Lung (tissue), 12 donors: ENCODE measurements around the gene ISM2. TPM values are rescaled to one million over a fixed set of nuclear protein-coding genes. Genes with fewer than 3 reads are reported as not detected.

Experiments
- ATAC-seq: fragments of 200-7000 bp; cut with Tn5 transposase; one replicate; pipeline ENCODE4 v1.9.1; 2020; ENCODE audit warnings: moderate number of reproducible peaks; ENCODE audit not compliant: insufficient read depth, low FRiP score
- DNase-seq, 3 donors: peaks; one replicate each; pipeline ENCODE4 v3.0.0-alpha.2; 2013 to 2017
- H3K27ac ChIP-seq, 2 donors: one replicate each; pipeline ENCODE4 v1.5.1; 2013; ENCODE audit warnings: mild to moderate bottlenecking in 2 of 2, moderate library complexity in 2 of 2, control low read depth in 1 of 2, inconsistent platforms in 1 of 2, low read depth in 1 of 2, low read length in 1 of 2
- H3K27me3 ChIP-seq, 3 donors: one replicate each; pipeline ENCODE4 v1.5.1; 2013; ENCODE audit warnings: low read length in 2 of 3; ENCODE audit not compliant: control insufficient read depth in 3 of 3, insufficient read depth in 3 of 3
- H3K36me3 ChIP-seq, 4 donors: one replicate each; pipeline ENCODE4 v1.5.1; 2013; ENCODE audit warnings: low read length in 4 of 4, mild to moderate bottlenecking in 1 of 4, moderate library complexity in 1 of 4; ENCODE audit not compliant: control insufficient read depth in 4 of 4, insufficient read depth in 4 of 4
- H3K4me1 ChIP-seq, 5 donors: one replicate each; pipeline ENCODE4 v1.5.1; 2013; ENCODE audit warnings: low read length in 5 of 5, mild to moderate bottlenecking in 2 of 5, moderate library complexity in 1 of 5; ENCODE audit not compliant: control insufficient read depth in 5 of 5, insufficient read depth in 5 of 5
- H3K4me3 ChIP-seq: one replicate; pipeline ENCODE4 v1.5.1; 2013; ENCODE audit warnings: mild to moderate bottlenecking, control low read depth, moderate library complexity
- H3K9ac ChIP-seq, 2 donors: one replicate each; pipeline ENCODE4 v1.5.1; 2013; ENCODE audit warnings: low read length in 2 of 2, control low read depth in 1 of 2; ENCODE audit not compliant: insufficient read depth in 1 of 2
- H3K9me3 ChIP-seq, 4 donors: one replicate each; pipeline ENCODE4 v1.5.1; 2013; ENCODE audit warnings: low read length in 3 of 4, mild to moderate bottlenecking in 1 of 4, moderate library complexity in 1 of 4; ENCODE audit not compliant: control insufficient read depth in 4 of 4, insufficient read depth in 3 of 4
- CTCF ChIP-seq: IDR thresholded peaks from 2 replicates; pipeline ENCODE4 v1.5.1; 2012; ENCODE audit warnings: mild to moderate bottlenecking; ENCODE audit errors: control extremely low read depth, extremely low read depth
- WGBS, 2 donors: extraction: QIAGEN DNeasy Blood & Tissue Kit; methylation state at CpG; one replicate each; pipeline ENCODE4 v1.1.7; 2013; 5-methylcytosine and 5-hydroxymethylcytosine counted together
- polyA plus RNA-seq, 2 donors: library from polyadenylated mRNA; stranded (reverse); fragments of 200-250 nt; gene quantifications; one replicate each; pipeline ENCODE4 v1.2.1, GENCODE V29; 2013
- total RNA-seq, 2 donors: library from RNA; depleted of rRNA in 1 of 2; stranded (reverse); fragments of >200 nt in 1 of 2; gene quantifications; one replicate each; pipeline ENCODE4 v1.2.1, GENCODE V29; 2014 to 2021
- donor health status: control.
- donor health status: control.
- donor health status: Bipolar disorder and iron deficiency.
- donor health status: healthy.
- donor health status: DM: yes; HTN: yes; CAD: no.

Gene ISM2
- total and polyA plus RNA-seq, 4 donors: 0.02 TPM; not detected in 3

GRCh38 chr14:77455966-77456640 lies 42.5 kb downstream of the ISM2 start:
- no peak for ATAC-seq
- Histone ChIP-seq H3K27me3 (no peaks in the 10 kb centered on the region), H3K4me1 (peaks cover 0 to 22% (median 7%) of the 10 kb centered on the region in 5 donors), H3K36me3 (peaks cover 2 to 23% (median 16%) of the 10 kb centered on the region in 4 donors), H3K9ac (peak overlapping the region; percentile 82 to 93), H3K27ac (no peak overlapping the region), H3K9me3 (no peaks in the 10 kb centered on the region), H3K4me3 (no peak overlapping the region)
- no peak for DNase-seq
- WGBS, 2 donors: 76 to 85% methylated on average over 2 of the region's 2 CpGs
- no peak for TF ChIP-seq CTCF

DNA sequence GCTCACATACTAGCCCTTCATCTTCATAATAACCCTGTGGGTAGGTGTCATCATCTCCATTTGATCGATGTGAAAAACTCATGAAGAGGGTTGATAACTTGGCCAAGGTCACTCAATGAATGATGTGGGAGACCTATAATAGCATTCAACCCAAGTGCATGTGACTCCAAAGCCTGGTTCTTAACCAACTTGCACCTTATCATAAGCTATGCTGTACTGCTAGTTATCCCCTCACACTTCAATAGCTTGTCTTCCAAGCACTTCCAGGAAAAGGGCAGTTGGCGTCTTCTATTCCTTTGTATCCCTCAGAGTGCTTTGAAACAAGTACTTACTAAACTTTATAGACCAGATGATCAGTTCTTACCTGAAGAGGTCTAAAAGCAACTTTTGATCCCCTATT lies 56.4 kb downstream of the ISM2 start:
- H3K9me3 ChIP-seq: no peaks in the 10 kb centered on the region
- H3K36me3 ChIP-seq: peaks cover 11 to 41% (median 32%) of the 10 kb centered on the region in 4 donors
- no peak overlapping the region for H3K27ac ChIP-seq
- DNase-seq: no peak
- TF ChIP-seq CTCF: no peak
- H3K9ac ChIP-seq: no peak overlapping the region
- no peak overlapping the region for H3K4me3 ChIP-seq
- no peaks in the 10 kb centered on the region for H3K27me3 ChIP-seq
- no peaks in the 10 kb centered on the region for H3K4me1 ChIP-seq
- ATAC-seq: no peak
- 97 to 100% methylated on average over 2 of the region's 2 CpGs for WGBS, 2 donors

- 94 to 97% methylated on average over 4 of the region's 4 CpGs for WGBS, 2 donors
- Histone ChIP-seq H3K27ac (no peak overlapping the region), H3K4me1 (no peaks in the 10 kb centered on the region), H3K9ac (no peak overlapping the region), H3K27me3 (no peaks in the 10 kb centered on the region), H3K9me3 (no peaks in the 10 kb centered on the region), H3K36me3 (peaks cover 25 to 52% (median 43%) of the 10 kb centered on the region in 4 donors), H3K4me3 (no peak overlapping the region)
- ATAC-seq: no peak
- TF ChIP-seq CTCF: no peak
- no peak for DNase-seq
Measured at GRCh38 chr14:77439861-77440260, 58.8 kb downstream of the ISM2 start.

DNA sequence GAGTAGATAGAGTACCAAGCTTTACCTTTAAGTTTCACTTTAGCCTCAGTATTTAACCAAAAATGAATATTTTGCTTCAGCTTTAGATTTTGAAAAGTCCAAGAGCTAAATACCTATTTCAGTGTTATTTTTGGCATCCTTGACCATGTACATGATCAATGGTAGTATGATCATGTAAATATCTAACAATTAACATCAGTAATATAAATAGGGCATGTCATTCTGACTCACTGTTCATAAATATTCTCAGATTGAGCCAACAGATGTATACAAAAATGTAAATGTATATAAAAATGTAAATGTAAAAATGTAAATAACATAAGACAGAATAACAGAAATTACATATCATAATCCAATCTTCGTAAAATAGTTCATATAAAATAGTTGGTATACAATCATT lies 60.0 kb downstream of the ISM2 start:
- ATAC-seq (no peak), DNase-seq (no peak)
- Histone ChIP-seq H3K4me3 (no peak overlapping the region), H3K9me3 (no peaks in the 10 kb centered on the region), H3K36me3 (peaks cover 27 to 53% (median 45%) of the 10 kb centered on the region in 4 donors), H3K9ac (no peak overlapping the region), H3K27ac (no peak overlapping the region), H3K27me3 (no peaks in the 10 kb centered on the region), H3K4me1 (no peaks in the 10 kb centered on the region)
- no peak for TF ChIP-seq CTCF
- WGBS, 2 donors: 97 to 100% methylated on average over 1 of the region's 1 CpG
